Erythroblast (primary cell): ENCODE data around the gene SLC9C2.

Source experiments
- GATA1 ChIP-seq: IDR thresholded peaks from 2 replicates; pipeline ENCODE4 v1.6.1; 2011; ENCODE audit warnings: low read depth, mild to moderate bottlenecking, control low read depth, low read length, moderate library complexity
- POLR2A ChIP-seq: IDR thresholded peaks from 2 replicates; pipeline ENCODE4 v1.6.1; 2011; ENCODE audit warnings: mild to moderate bottlenecking, low read length

- TF ChIP-seq POLR2A (no peak), GATA1 (no peak)
These were observed 113.7 kb downstream of the SLC9C2 start for GRCh38 chr1:173489149-173489600.
